OCI-LY7 (cell line): ENCODE data around the gene MS4A15.

Experiments used
- CTCF ChIP-seq: fragments of 200-600 bp; sonication (generic); conservative IDR thresholded peaks from 2 replicates; pipeline ENCODE4 v1.5.1; 2014; ENCODE audit warnings: mild to moderate bottlenecking, antibody characterized with exemption, low read length, moderate library complexity, mixed read lengths
- EZH2phosphoT487 ChIP-seq: fragments of 200-600 bp; sonication (generic); IDR thresholded peaks from 2 replicates; pipeline ENCODE4 v1.6.1; 2018; ENCODE audit warnings: low read depth, borderline replicate concordance, mild to moderate bottlenecking, mixed run types, antibody characterized with exemption, low read length, moderate library complexity, mixed read lengths

- TF ChIP-seq CTCF (no peak), EZH2phosphoT487 (no peak)
These were observed 69.1 kb downstream of the MS4A15 start for GRCh38 chr11:60825790-60826189.
